Activated CD8-positive, alpha-beta memory T cell treated with anti-CD3 and anti-CD28 coated beads, Interleukin-2, amount 10 ng/mL, durations not matched to agents 7 days and 5 days (primary cell): ENCODE data around the gene PTPN23. TPM values are rescaled to one million over a fixed set of nuclear protein-coding genes. Genes with fewer than 3 reads are reported as not detected.
"Not testable (repeated sequence)": the region's sequence is repeated elsewhere in the genome, so short reads cannot be mapped to it uniquely, and the experiment has no call there.

Experiments
- ATAC-seq: fragments of 150-1000 bp; cut with Tn5 transposase; one replicate; pipeline ENCODE4 v1.10.0; 2021; ENCODE audit warnings: moderate library complexity
- CTCF ChIA-PET: fragments of 350-600 bp; sonication (Branson Sonifier 250); formaldehyde crosslinking; loops from one replicate; lab custom pipeline; 2021; ENCODE audit warnings: antibody characterized with exemption; lab: Charles Lee
- DNase-seq: peaks from one replicate; pipeline ENCODE4 v3.0.0-alpha.2; 2020
- H3K27ac Mint-ChIP-seq: one replicate; pipeline ENCODE4 v1.8.0; 2021; ENCODE audit warnings: mild to moderate bottlenecking, mixed read lengths
- H3K27me3 Mint-ChIP-seq: one replicate; pipeline ENCODE4 v1.8.0; 2021; ENCODE audit warnings: mixed read lengths
- H3K36me3 Mint-ChIP-seq: one replicate; pipeline ENCODE4 v1.8.0; 2021; ENCODE audit warnings: mild to moderate bottlenecking, mixed read lengths
- H3K4me1 Mint-ChIP-seq: one replicate; pipeline ENCODE4 v1.8.0; 2021; ENCODE audit warnings: mixed read lengths
- H3K4me3 Mint-ChIP-seq: one replicate; pipeline ENCODE4 v1.8.0; 2021; ENCODE audit warnings: mild to moderate bottlenecking, moderate library complexity, mixed read lengths
- H3K9me3 Mint-ChIP-seq: one replicate; pipeline ENCODE4 v1.8.0; 2022; ENCODE audit warnings: low read depth, mixed read lengths
- total RNA-seq, 2 experiments: library from RNA; stranded (reverse); gene quantifications; one replicate each; pipeline ENCODE4 v1.2.3, GENCODE V29; 2021

The PTPN23 gene
- total RNA-seq, 2 experiments from 2014 or later: 27.0 to 32.9 TPM

GRCh38 chr3:47459534-47460085 lies 78.8 kb downstream of the PTPN23 start:
- not testable (repeated sequence) for DNase-seq, ATAC-seq, H3K4me3 Mint-ChIP-seq, H3K4me1 Mint-ChIP-seq, H3K9me3 Mint-ChIP-seq, H3K27ac Mint-ChIP-seq, H3K27me3 Mint-ChIP-seq
- CTCF ChIA-PET: interaction anchor here (1.5 kb wide), 1 partner anchor 16 kb away, joined by 3 read pairs; no protein-coding TSS in a partner anchor
- peaks cover 15% of the 10 kb centered on the region for H3K36me3 Mint-ChIP-seq

Other genes starting within 250 kb of the PTPN23 start
- gene SETD2, start 216.9 kb upstream of the PTPN23 start, total RNA-seq: 10 to 100 TPM; 38.0 to 43.3 TPM
- 1 to 10 TPM; 3.7 to 5.8 TPM for gene KIF9, start 98.2 kb upstream of the PTPN23 start, total RNA-seq
- 10 to 100 TPM; 25.1 to 33.5 TPM for gene KLHL18, start 98.1 kb upstream of the PTPN23 start, total RNA-seq
- gene SCAP, start 94.9 kb downstream of the PTPN23 start, total RNA-seq: 10 to 100 TPM; 65.5 to 69.2 TPM
- 10 to 100 TPM; 46.6 to 48.8 TPM for gene ELP6, start 132.7 kb downstream of the PTPN23 start, total RNA-seq
- under 1 TPM; 0.21 to 0.32 TPM for gene CSPG5, start 197.8 kb downstream of the PTPN23 start, total RNA-seq